Naive thymus-derived CD4-positive, alpha-beta T cell (primary cell): Measurements from ENCODE around the gene SS18. TPM values are rescaled to one million over a fixed set of nuclear protein-coding genes. Genes with fewer than 3 reads are reported as not detected.

Experiments
- ATAC-seq: fragments of 150-1000 bp; cut with Tn5 transposase; 2 replicates; pipeline ENCODE4 v1.10.0; 2021; ENCODE audit warnings: mild to moderate bottlenecking, moderate library complexity
- CTCF ChIA-PET: fragments of 350-600 bp; sonication (Branson Sonifier 250); formaldehyde crosslinking; loops from one replicate; lab custom pipeline; 2021; ENCODE audit warnings: antibody characterized with exemption; lab: Charles Lee
- POLR2A ChIA-PET: fragments of 350-600 bp; sonication (Branson Sonifier 250); formaldehyde crosslinking; loops from one replicate; lab custom pipeline; 2021; ENCODE audit warnings: antibody characterized with exemption, inconsistent platforms; lab: Charles Lee
- DNase-seq, 9 donors: peaks; one replicate each; pipeline versions ENCODE4 v3.0.0 to v3.0.0-alpha.2; 2020 to 2022; ENCODE audit warnings: mixed read lengths in 1 of 9
- H3K27ac ChIP-seq: one replicate; pipeline ENCODE4 v1.7.0; 2013; ENCODE audit warnings: mild to moderate bottlenecking, low read depth, low read length, moderate library complexity
- H3K27me3 ChIP-seq, 2 donors: one replicate each; pipeline ENCODE4 v1.7.0; 2013; ENCODE audit warnings: low read length in 2 of 2, mild to moderate bottlenecking in 2 of 2, moderate library complexity in 2 of 2; ENCODE audit not compliant: control insufficient read depth in 2 of 2, insufficient read depth in 2 of 2
- H3K36me3 ChIP-seq, 3 experiments: 1 replicate in 2 of 3; 2 replicates in 1 of 3; pipeline ENCODE4 v1.7.0; 2013; ENCODE audit warnings: low read length in 3 of 3, mild to moderate bottlenecking in 3 of 3, moderate library complexity in 1 of 3; ENCODE audit not compliant: insufficient read depth in 3 of 3, control insufficient read depth in 2 of 3
- H3K4me1 ChIP-seq, 2 donors: one replicate each; pipeline ENCODE4 v1.7.0; 2013; ENCODE audit warnings: low read length in 2 of 2, mild to moderate bottlenecking in 2 of 2, moderate library complexity in 1 of 2; ENCODE audit not compliant: control insufficient read depth in 2 of 2, insufficient read depth in 2 of 2
- H3K4me3 ChIP-seq: 2 replicates; pipeline ENCODE4 v1.7.0; 2013; ENCODE audit warnings: mild to moderate bottlenecking, low read length
- H3K9me3 ChIP-seq, 3 experiments: 1 replicate in 2 of 3; 2 replicates in 1 of 3; pipeline ENCODE4 v1.7.0; 2013; ENCODE audit warnings: low read length in 3 of 3; ENCODE audit not compliant: control insufficient read depth in 2 of 3
- H3K27ac Mint-ChIP-seq, 9 donors: one replicate each; pipeline ENCODE4 v1.8.0; 2020 to 2022; ENCODE audit warnings: mixed read lengths in 9 of 9, mild to moderate bottlenecking in 8 of 9, moderate library complexity in 5 of 9, inconsistent platforms in 2 of 9
- H3K27me3 Mint-ChIP-seq, 5 donors: one replicate each; pipeline ENCODE4 v1.8.0; 2021 to 2022; ENCODE audit warnings: mixed read lengths in 5 of 5, mild to moderate bottlenecking in 1 of 5
- H3K36me3 Mint-ChIP-seq, 5 donors: one replicate each; pipeline ENCODE4 v1.8.0; 2020 to 2022; ENCODE audit warnings: mixed read lengths in 5 of 5, mild to moderate bottlenecking in 3 of 5, inconsistent platforms in 1 of 5
- H3K4me1 Mint-ChIP-seq, 7 donors: one replicate each; pipeline ENCODE4 v1.8.0; 2020 to 2022; ENCODE audit warnings: mixed read lengths in 7 of 7, mild to moderate bottlenecking in 3 of 7, inconsistent platforms in 1 of 7
- H3K4me3 Mint-ChIP-seq, 10 donors: one replicate each; pipeline ENCODE4 v1.8.0; 2020 to 2022; ENCODE audit warnings: mild to moderate bottlenecking in 10 of 10, mixed read lengths in 10 of 10, moderate library complexity in 6 of 10, inconsistent platforms in 2 of 10
- H3K9me3 Mint-ChIP-seq, 11 donors: one replicate each; pipeline ENCODE4 v1.8.0; 2020 to 2022; ENCODE audit warnings: mixed read lengths in 11 of 11, mild to moderate bottlenecking in 4 of 11, inconsistent platforms in 1 of 11, moderate library complexity in 1 of 11
- intact Hi-C, 2 donors: fragments of 100-400 bp; cut with micrococcal nuclease; formaldehyde crosslinking; loops; one replicate each; pipeline ENCODE4 v1.15.1; 2023
- polyA plus RNA-seq, 2 donors: library from polyadenylated mRNA; unstranded; fragments of 300-500 nt; fragmentation: Illumina TruSeq; gene quantifications; one replicate each; pipeline ENCODE4 v1.2.3, GENCODE V29; 2021
- total RNA-seq, 6 experiments: library from RNA in 5 of 6; stranded (reverse) in 5 of 6; gene quantifications; 1 replicate in 5 of 6; 2 replicates in 1 of 6; pipeline ENCODE4 v1.2.3 and lab custom pipeline; 2021 to 2026

The SS18 gene
- total and polyA plus RNA-seq, 7 experiments from 2014 or later, result 33.5 to 85.8 (median 53.6) TPM

DNA sequence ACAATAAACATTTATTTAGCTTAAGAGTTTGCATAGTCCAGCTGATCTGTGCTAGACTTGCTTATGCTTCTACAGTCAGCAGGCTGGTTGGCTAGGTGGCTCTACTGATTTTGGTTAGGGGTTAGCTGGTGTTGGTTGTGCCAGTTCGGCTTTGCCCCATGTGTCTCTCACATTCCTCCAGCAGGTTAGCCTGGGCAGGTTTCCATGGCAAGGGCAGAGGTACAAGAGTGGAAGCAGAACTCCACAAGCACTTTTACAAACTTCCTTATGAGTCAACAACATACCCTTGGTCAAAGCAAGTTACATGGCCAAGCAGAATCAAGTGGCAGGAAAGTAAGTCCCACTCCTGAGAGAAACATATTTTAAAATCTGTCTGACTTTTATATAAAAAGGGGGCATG lies 82.3 kb downstream of the SS18 start:
- H3K27me3 Mint-ChIP-seq, result peaks cover 0 to 3% (median 0%) of the 10 kb centered on the region in 5 donors
- intact Hi-C loops, result no loop called here

DNA sequence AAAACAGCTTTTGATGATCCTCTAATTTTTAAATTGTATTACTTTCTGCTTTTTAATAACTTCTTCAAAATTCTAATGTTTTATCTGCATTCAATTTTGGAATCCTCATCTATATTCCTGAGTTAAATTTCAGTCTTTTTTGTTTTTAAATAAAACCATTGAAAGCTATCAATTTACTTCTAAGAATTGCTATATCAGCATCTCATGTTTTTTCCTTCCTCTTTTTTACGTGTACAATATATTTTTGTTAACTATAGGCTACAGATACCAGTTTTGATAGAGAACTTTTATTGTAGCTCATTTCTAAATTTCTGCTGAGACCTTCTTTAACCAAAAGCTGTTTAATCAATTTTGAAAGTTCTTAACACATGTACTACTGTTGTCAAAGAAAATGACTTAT lies 84.5 kb downstream of the SS18 start:
- H3K9me3 ChIP-seq, result no peaks in the 10 kb centered on the region
- H3K4me1 ChIP-seq, result no peaks in the 10 kb centered on the region
- CTCF ChIA-PET, result no interaction called here
- Mint-ChIP-seq H3K4me3 (no peak overlapping the region), H3K27me3 (peaks cover 0 to 3% (median 0%) of the 10 kb centered on the region in 5 donors), H3K36me3 (peaks cover 0 to 11% (median 8%) of the 10 kb centered on the region in 5 donors), H3K9me3 (peaks cover 0 to 8% (median 0%) of the 10 kb centered on the region in 11 donors), H3K27ac (no peak overlapping the region), H3K4me1 (no peaks in the 10 kb centered on the region)
- intact Hi-C loops, result no loop called here
- ATAC-seq, result no peak
- no peaks in the 10 kb centered on the region for H3K36me3 ChIP-seq
- H3K27me3 ChIP-seq, result no peaks in the 10 kb centered on the region
- DNase-seq, result no peak
- no peak overlapping the region for H3K4me3 ChIP-seq
- H3K27ac ChIP-seq, result no peak overlapping the region
- POLR2A ChIA-PET, result no interaction called here

More for the DNA sequence above, 82.3 kb downstream of the SS18 start:
- Histone ChIP-seq H3K9me3 (no peaks in the 10 kb centered on the region), H3K4me1 (no peaks in the 10 kb centered on the region), H3K4me3 (no peak overlapping the region), H3K27ac (no peak overlapping the region), H3K36me3 (no peaks in the 10 kb centered on the region), H3K27me3 (no peaks in the 10 kb centered on the region)
- ATAC-seq (no peak), DNase-seq (no peak)
- no peak overlapping the region for H3K4me3 Mint-ChIP-seq
- ChIA-PET CTCF (no interaction called here), POLR2A (no interaction called here)
- peaks cover 0 to 8% (median 0%) of the 10 kb centered on the region in 11 donors for H3K9me3 Mint-ChIP-seq
- no peaks in the 10 kb centered on the region for H3K4me1 Mint-ChIP-seq
- peaks cover 0 to 17% (median 13%) of the 10 kb centered on the region in 5 donors for H3K36me3 Mint-ChIP-seq
- peak overlapping the region in 1 of 9 donors; percentile 23 for H3K27ac Mint-ChIP-seq

DNA sequence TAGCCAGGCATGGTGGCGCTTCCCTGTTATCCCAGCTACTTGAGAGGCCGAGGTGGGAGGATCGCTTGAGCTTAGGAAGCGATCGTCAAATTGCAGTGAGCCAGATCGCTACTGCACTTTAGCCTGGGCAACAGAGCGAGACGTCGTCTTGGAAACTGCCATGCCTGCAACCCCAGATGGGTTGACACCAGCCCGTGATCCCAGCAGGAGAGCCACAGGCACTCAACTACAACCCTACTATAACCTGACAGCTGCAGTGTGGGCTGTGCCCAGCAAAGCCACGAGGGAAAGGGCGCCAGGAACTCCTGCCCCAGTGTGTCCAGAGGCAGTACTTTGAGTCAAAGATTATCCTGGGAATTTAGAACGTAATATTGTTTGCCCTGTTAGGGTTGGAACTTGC lies 85.6 kb downstream of the SS18 start:
- POLR2A ChIA-PET, result no interaction called here
- Histone ChIP-seq H3K27ac (no peak overlapping the region), H3K4me3 (no peak overlapping the region), H3K9me3 (no peaks in the 10 kb centered on the region), H3K4me1 (no peaks in the 10 kb centered on the region), H3K36me3 (no peaks in the 10 kb centered on the region), H3K27me3 (no peaks in the 10 kb centered on the region)
- intact Hi-C loops, result no loop called here
- CTCF ChIA-PET, result no interaction called here
- peaks cover 0 to 3% (median 0%) of the 10 kb centered on the region in 5 donors for H3K27me3 Mint-ChIP-seq
- H3K9me3 Mint-ChIP-seq, result peaks cover 0 to 2% (median 0%) of the 10 kb centered on the region in 11 donors
- H3K4me1 Mint-ChIP-seq, result no peaks in the 10 kb centered on the region
- no peak overlapping the region for H3K27ac Mint-ChIP-seq
- peaks cover 0 to 3% (median 2%) of the 10 kb centered on the region in 5 donors for H3K36me3 Mint-ChIP-seq
- ATAC-seq, result no peak
- DNase-seq, result no peak
- H3K4me3 Mint-ChIP-seq, result no peak overlapping the region

DNA sequence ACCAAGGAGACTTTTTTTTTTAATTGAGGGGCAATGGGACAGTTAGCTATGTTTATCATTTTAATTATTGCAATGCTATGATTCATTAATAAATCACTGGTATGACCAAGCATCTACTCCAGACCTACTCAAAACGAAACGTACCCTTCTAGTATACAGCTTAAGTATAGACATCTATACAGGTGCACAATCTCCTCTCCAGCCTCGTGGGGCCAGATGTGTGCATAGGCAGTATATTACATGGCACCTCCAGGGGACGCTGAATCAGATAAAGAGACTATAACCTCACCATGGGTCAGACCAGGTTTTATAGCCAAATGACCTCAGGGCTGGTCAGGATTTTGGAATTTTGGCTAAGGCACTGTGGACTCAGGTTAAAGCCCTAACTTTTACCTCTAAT lies 86.6 kb downstream of the SS18 start:
- POLR2A ChIA-PET, result interaction anchor here (0.5 kb wide), 1 partner anchor 8 kb away, joined by 3 read pairs; no protein-coding TSS in a partner anchor

GRCh38 chr18:26003356-26003755 lies 87.1 kb downstream of the SS18 start:
- Mint-ChIP-seq H3K9me3 (peaks cover 0 to 12% (median 4%) of the 10 kb centered on the region in 11 donors), H3K36me3 (peaks cover 0 to 12% (median 12%) of the 10 kb centered on the region in 5 donors), H3K4me1 (no peaks in the 10 kb centered on the region), H3K27me3 (peaks cover 0 to 6% (median 0%) of the 10 kb centered on the region in 5 donors), H3K27ac (no peak overlapping the region), H3K4me3 (no peak overlapping the region)
- Histone ChIP-seq H3K9me3 (no peaks in the 10 kb centered on the region), H3K36me3 (no peaks in the 10 kb centered on the region), H3K27ac (no peak overlapping the region), H3K27me3 (no peaks in the 10 kb centered on the region), H3K4me3 (no peak overlapping the region), H3K4me1 (no peaks in the 10 kb centered on the region)
- ChIA-PET POLR2A (interaction anchor here (0.5 kb wide), 1 partner anchor 9 kb away, joined by 3 read pairs; no protein-coding TSS in a partner anchor), CTCF (no interaction called here)
- ATAC-seq (no peak), DNase-seq (no peak)
- intact Hi-C loops, result no loop called here

More for the DNA sequence above, 86.6 kb downstream of the SS18 start:
- H3K36me3 Mint-ChIP-seq, result peaks cover 0 to 8% (median 7%) of the 10 kb centered on the region in 5 donors
- Histone ChIP-seq H3K4me3 (no peak overlapping the region), H3K27ac (no peak overlapping the region), H3K4me1 (no peaks in the 10 kb centered on the region), H3K9me3 (no peaks in the 10 kb centered on the region), H3K27me3 (no peaks in the 10 kb centered on the region), H3K36me3 (no peaks in the 10 kb centered on the region)
- no peak for DNase-seq
- CTCF ChIA-PET, result no interaction called here
- no peaks in the 10 kb centered on the region for H3K4me1 Mint-ChIP-seq
- peaks cover 0 to 6% (median 0%) of the 10 kb centered on the region in 5 donors for H3K27me3 Mint-ChIP-seq
- ATAC-seq, result no peak
- intact Hi-C loops, result no loop called here
- H3K4me3 Mint-ChIP-seq, result no peak overlapping the region
- H3K27ac Mint-ChIP-seq, result no peak overlapping the region
- H3K9me3 Mint-ChIP-seq, result peaks cover 0 to 8% (median 4%) of the 10 kb centered on the region in 11 donors

- Histone ChIP-seq H3K36me3 (no peaks in the 10 kb centered on the region), H3K4me1 (no peaks in the 10 kb centered on the region), H3K9me3 (no peaks in the 10 kb centered on the region), H3K27ac (no peak overlapping the region), H3K4me3 (no peak overlapping the region), H3K27me3 (no peaks in the 10 kb centered on the region)
- no peak overlapping the region for H3K4me3 Mint-ChIP-seq
- ChIA-PET POLR2A (no interaction called here), CTCF (no interaction called here)
- no peak overlapping the region for H3K27ac Mint-ChIP-seq
- ATAC-seq, result no peak
- no peaks in the 10 kb centered on the region for H3K4me1 Mint-ChIP-seq
- DNase-seq, result no peak
- H3K36me3 Mint-ChIP-seq, result peaks cover 0 to 12% (median 12%) of the 10 kb centered on the region in 5 donors
- intact Hi-C loops, result no loop called here
- H3K9me3 Mint-ChIP-seq, result peaks cover 0 to 12% (median 4%) of the 10 kb centered on the region in 11 donors
- peaks cover 0 to 8% (median 0%) of the 10 kb centered on the region in 5 donors for H3K27me3 Mint-ChIP-seq
Measured at GRCh38 chr18:26002375-26002910, 88.0 kb downstream of the SS18 start.

DNA sequence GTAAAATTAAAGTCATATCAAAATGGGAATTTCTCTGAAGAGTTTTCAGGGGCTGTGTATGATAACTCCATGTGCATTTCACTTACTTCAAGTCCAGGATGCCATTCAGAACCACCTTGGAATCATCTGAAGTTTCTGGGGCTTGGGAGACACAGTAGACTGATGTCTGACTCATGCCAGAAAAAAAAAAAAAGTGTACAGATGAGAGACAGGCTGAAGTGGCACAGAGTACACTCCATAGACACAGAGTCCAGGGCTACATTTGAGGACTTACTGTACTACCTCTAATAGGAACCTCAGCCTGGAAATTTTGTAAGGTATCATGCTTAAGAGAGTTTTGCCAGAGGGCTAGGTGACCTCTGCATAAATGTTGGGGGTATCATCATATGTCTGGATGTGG lies 92.0 kb downstream of the SS18 start:
- H3K27ac Mint-ChIP-seq, result no peak overlapping the region
- intact Hi-C loops, result no loop called here
- peaks cover 0 to 12% (median 12%) of the 10 kb centered on the region in 5 donors for H3K36me3 Mint-ChIP-seq
- H3K4me3 ChIP-seq, result no peak overlapping the region
- POLR2A ChIA-PET, result no interaction called here
- H3K9me3 ChIP-seq, result no peaks in the 10 kb centered on the region
- no peak for DNase-seq
- no peak overlapping the region for H3K4me3 Mint-ChIP-seq
- H3K9me3 Mint-ChIP-seq, result peaks cover 0 to 12% (median 4%) of the 10 kb centered on the region in 11 donors
- ATAC-seq, result no peak
- no peaks in the 10 kb centered on the region for H3K4me1 ChIP-seq
- no peaks in the 10 kb centered on the region for H3K36me3 ChIP-seq
- peaks cover 0 to 6% (median 0%) of the 10 kb centered on the region in 5 donors for H3K27me3 Mint-ChIP-seq
- CTCF ChIA-PET, result no interaction called here
- no peaks in the 10 kb centered on the region for H3K4me1 Mint-ChIP-seq
- H3K27me3 ChIP-seq, result no peaks in the 10 kb centered on the region
- H3K27ac ChIP-seq, result no peak overlapping the region
